ENCODE measurements around the gene ODAD3. TPM values are rescaled to one million over a fixed set of nuclear protein-coding genes. Genes with fewer than 3 reads are reported as not detected.
"Not testable (repeated sequence)": the region's sequence is repeated elsewhere in the genome, so short reads cannot be mapped to it uniquely, and the experiment has no call there.

Gene ODAD3
- total RNA-seq, 2 experiments from 2014 or later: not detected

GRCh38 chr19:11460207-11460606 is 25.3 kb upstream of the ODAD3 start:
- Mint-ChIP-seq H3K27me3 (peaks cover 23% of the 10 kb centered on the region), H3K4me1 (ENCODE audit: low read depth) (no peaks in the 10 kb centered on the region), H3K9me3 (no peaks in the 10 kb centered on the region), H3K4me3 (no peak overlapping the region), H3K36me3 (ENCODE audit: low read depth) (no peaks in the 10 kb centered on the region), H3K27ac (no peak overlapping the region)
- ChIA-PET CTCF (no interaction called here), POLR2A (no interaction called here)
- H3K36me3 ChIP-seq (ENCODE audit: insufficient read depth, low read length): no peaks in the 10 kb centered on the region
- no peaks in the 10 kb centered on the region for H3K27me3 ChIP-seq (ENCODE audit: control insufficient read depth in 1 of 2, insufficient read depth in 2 of 2, low read length in 2 of 2)
- no peaks in the 10 kb centered on the region for H3K9me3 ChIP-seq (ENCODE audit: control insufficient read depth in 1 of 2, insufficient read depth in 1 of 2, low read length in 2 of 2)
- DNase-seq (peak in 1 of 14 experiments; percentile 38), ATAC-seq (ENCODE audit: poor library complexity) (no peak)
- H3K4me3 ChIP-seq (ENCODE audit: low read length): no peak overlapping the region
- TF ChIP-seq CTCF (IDR thresholded peaks at IDR 0.05): no peak
- H3K4me1 ChIP-seq (ENCODE audit: insufficient read depth, low read length): no peaks in the 10 kb centered on the region
- intact Hi-C loops (cut with DNase I, micrococcal nuclease): no loop called here
- H3K27ac ChIP-seq (ENCODE audit: low read depth in 1 of 2, low read length in 2 of 2): no peak overlapping the region

- CTCF ChIA-PET; H3K9me3 Mint-ChIP-seq; POLR2A ChIA-PET; H3K27me3 ChIP-seq (ENCODE audit: control insufficient read depth in 1 of 2, insufficient read depth in 2 of 2, low read length in 2 of 2); H3K4me3 Mint-ChIP-seq; H3K36me3 ChIP-seq (ENCODE audit: insufficient read depth, low read length); H3K9me3 ChIP-seq (ENCODE audit: control insufficient read depth in 1 of 2, insufficient read depth in 1 of 2, low read length in 2 of 2); ATAC-seq (ENCODE audit: poor library complexity); H3K4me1 Mint-ChIP-seq (ENCODE audit: low read depth); H3K27ac Mint-ChIP-seq; H3K4me1 ChIP-seq (ENCODE audit: insufficient read depth, low read length); H3K36me3 Mint-ChIP-seq (ENCODE audit: low read depth); H3K27ac ChIP-seq (ENCODE audit: low read depth in 1 of 2, low read length in 2 of 2); DNase-seq; H3K4me3 ChIP-seq (ENCODE audit: low read length); intact Hi-C loops (cut with DNase I, micrococcal nuclease): not testable (repeated sequence)
- H3K27me3 Mint-ChIP-seq: peaks cover 23% of the 10 kb centered on the region
Observed at GRCh38 chr19:11458912-11459311, 24.0 kb upstream of the ODAD3 start.

GRCh38 chr19:11458236-11458900 is 23.4 kb upstream of the ODAD3 start:
- H3K27me3 Mint-ChIP-seq: peaks cover 23% of the 10 kb centered on the region
- no peaks in the 10 kb centered on the region for H3K4me1 Mint-ChIP-seq (ENCODE audit: low read depth)
- no peaks in the 10 kb centered on the region for H3K27me3 ChIP-seq (ENCODE audit: control insufficient read depth in 1 of 2, insufficient read depth in 2 of 2, low read length in 2 of 2)
- H3K9me3 ChIP-seq (ENCODE audit: control insufficient read depth in 1 of 2, insufficient read depth in 1 of 2, low read length in 2 of 2): no peaks in the 10 kb centered on the region
- ATAC-seq (ENCODE audit: poor library complexity) (no peak), DNase-seq (no peak)
- H3K27ac Mint-ChIP-seq: no peak overlapping the region
- H3K36me3 Mint-ChIP-seq (ENCODE audit: low read depth): no peaks in the 10 kb centered on the region
- no peak for TF ChIP-seq CTCF (IDR thresholded peaks at IDR 0.05)
- H3K4me3 Mint-ChIP-seq: no peak overlapping the region
- no peaks in the 10 kb centered on the region for H3K4me1 ChIP-seq (ENCODE audit: insufficient read depth, low read length)
- H3K27ac ChIP-seq (ENCODE audit: low read depth in 1 of 2, low read length in 2 of 2): no peak overlapping the region
- POLR2A ChIA-PET: no interaction called here
- CTCF ChIA-PET: no interaction called here
- intact Hi-C loops (cut with DNase I, micrococcal nuclease): no loop called here
- H3K9me3 Mint-ChIP-seq: no peaks in the 10 kb centered on the region
- H3K4me3 ChIP-seq (ENCODE audit: low read length): no peak overlapping the region
- H3K36me3 ChIP-seq (ENCODE audit: insufficient read depth, low read length): no peaks in the 10 kb centered on the region

GRCh38 chr19:11457831-11458230 is 22.9 kb upstream of the ODAD3 start:
- DNase-seq (no peak), ATAC-seq (ENCODE audit: poor library complexity) (no peak)
- POLR2A ChIA-PET: no interaction called here
- Mint-ChIP-seq H3K27ac (no peak overlapping the region), H3K4me1 (ENCODE audit: low read depth) (no peaks in the 10 kb centered on the region), H3K9me3 (no peaks in the 10 kb centered on the region), H3K4me3 (no peak overlapping the region), H3K36me3 (ENCODE audit: low read depth) (no peaks in the 10 kb centered on the region), H3K27me3 (peaks cover 23% of the 10 kb centered on the region)
- CTCF ChIA-PET: no interaction called here
- H3K4me3 ChIP-seq (ENCODE audit: low read length): no peak overlapping the region
- no peak for TF ChIP-seq CTCF (IDR thresholded peaks at IDR 0.05)
- no peaks in the 10 kb centered on the region for H3K9me3 ChIP-seq (ENCODE audit: control insufficient read depth in 1 of 2, insufficient read depth in 1 of 2, low read length in 2 of 2)
- no peaks in the 10 kb centered on the region for H3K27me3 ChIP-seq (ENCODE audit: control insufficient read depth in 1 of 2, insufficient read depth in 2 of 2, low read length in 2 of 2)
- H3K36me3 ChIP-seq (ENCODE audit: insufficient read depth, low read length): no peaks in the 10 kb centered on the region
- H3K4me1 ChIP-seq (ENCODE audit: insufficient read depth, low read length): no peaks in the 10 kb centered on the region
- intact Hi-C loops (cut with DNase I, micrococcal nuclease): no loop called here
- H3K27ac ChIP-seq (ENCODE audit: low read depth in 1 of 2, low read length in 2 of 2): no peak overlapping the region
